HEK293 (cell line): ENCODE data around the gene TMPRSS4.

ENCODE experiments used
- CTCF ChIA-PET: fragments of 350-600 bp; formaldehyde crosslinking; extraction: SDS; loops from one replicate; lab custom pipeline; 2021; ENCODE audit warnings: antibody characterized with exemption; lab: Yijun Ruan, JAX
- POLR2A ChIA-PET: fragments of 300-600 bp; formaldehyde crosslinking; extraction: SDS; loops from one replicate; lab custom pipeline; 2020; ENCODE audit warnings: antibody characterized with exemption, inconsistent platforms; lab: Yijun Ruan, JAX
- H3K27ac ChIP-seq: fragments of 200-500 bp; sonication (Bioruptor generic); 2 replicates; pipeline ENCODE4 v1.5.1; 2014; ENCODE audit warnings: low read depth, low read length, control low read depth, inconsistent platforms; ENCODE audit errors: extremely low read depth
- H3K36me3 ChIP-seq, 2 experiments: fragments of 200-500 bp in 1 of 2; sonication (Bioruptor generic) in 1 of 2; 1 replicate in 1 of 2; 2 replicates in 1 of 2; pipeline ENCODE4 v1.5.1; 2014 to 2017; ENCODE audit warnings: inconsistent platforms in 2 of 2, low read length in 2 of 2; ENCODE audit not compliant: control insufficient read depth in 2 of 2, insufficient read depth in 1 of 2
- H3K4me1 ChIP-seq: fragments of 200-500 bp; sonication (Bioruptor generic); 2 replicates; pipeline ENCODE4 v1.5.1; 2014; ENCODE audit warnings: mild to moderate bottlenecking, low read length, inconsistent platforms; ENCODE audit not compliant: control insufficient read depth, insufficient read depth
- H3K4me3 ChIP-seq: 2 replicates; pipeline ENCODE4 v1.5.1; 2011; ENCODE audit warnings: low read depth, mild to moderate bottlenecking, control low read depth, low read length, moderate library complexity
- H3K9me3 ChIP-seq: fragments of 200-500 bp; sonication (Bioruptor generic); 2 replicates; pipeline ENCODE4 v1.5.1; 2014; ENCODE audit warnings: low read depth, low read length, inconsistent platforms; ENCODE audit not compliant: control insufficient read depth, insufficient read depth
- AEBP2 ChIP-seq: fragments of 450-650 bp; formaldehyde crosslinking; IDR thresholded peaks from 2 replicates; pipeline ENCODE4 v1.5.1; 2016; ENCODE audit warnings: missing biosample characterization, missing genetic modification characterization, borderline replicate concordance
- HIC1 ChIP-seq: fragments of 450-650 bp; formaldehyde crosslinking; IDR thresholded peaks from 2 replicates; pipeline ENCODE4 v1.5.1; 2016; ENCODE audit warnings: missing biosample characterization, missing genetic modification characterization
- KLF1 ChIP-seq: fragments of 450-650 bp; formaldehyde crosslinking; IDR thresholded peaks from 2 replicates; pipeline ENCODE4 v1.5.1; 2016; ENCODE audit warnings: missing biosample characterization, missing genetic modification characterization
- KLF10 ChIP-seq: fragments of 450-650 bp; IDR thresholded peaks from 2 replicates; pipeline ENCODE4 v1.5.1; 2018; ENCODE audit warnings: missing biosample characterization, mild to moderate bottlenecking, missing genetic modification characterization
- KLF7 ChIP-seq: fragments of 450-650 bp; formaldehyde crosslinking; IDR thresholded peaks from 2 replicates; pipeline ENCODE4 v1.5.1; 2016; ENCODE audit warnings: missing biosample characterization, missing genetic modification characterization, borderline replicate concordance
- SALL2 ChIP-seq: fragments of 450-650 bp; formaldehyde crosslinking; IDR thresholded peaks from 2 replicates; pipeline ENCODE4 v1.5.0; 2017; ENCODE audit warnings: missing biosample characterization, mild to moderate bottlenecking, missing genetic modification characterization, borderline replicate concordance
- SCRT1 ChIP-seq: fragments of 450-650 bp; formaldehyde crosslinking; IDR thresholded peaks from 2 replicates; pipeline ENCODE4 v1.5.1; 2016; ENCODE audit warnings: missing biosample characterization, missing genetic modification characterization, borderline replicate concordance
- WT1 ChIP-seq: fragments of 450-650 bp; formaldehyde crosslinking; IDR thresholded peaks from 2 replicates; pipeline ENCODE4 v1.5.1; 2016; ENCODE audit warnings: missing biosample characterization, missing genetic modification characterization
- ZBTB17 ChIP-seq: fragments of 450-650 bp; formaldehyde crosslinking; IDR thresholded peaks from 2 replicates; pipeline ENCODE4 v1.5.1; 2016; ENCODE audit warnings: missing biosample characterization, missing genetic modification characterization
- ZIC2 ChIP-seq: fragments of 450-650 bp; formaldehyde crosslinking; IDR thresholded peaks from 2 replicates; pipeline ENCODE4 v1.5.1; 2016; ENCODE audit warnings: missing biosample characterization, missing genetic modification characterization
- ZNF10 ChIP-seq: fragments of 450-650 bp; formaldehyde crosslinking; IDR thresholded peaks from 2 replicates; pipeline ENCODE4 v1.5.1; 2017; ENCODE audit warnings: missing biosample characterization, missing genetic modification characterization
- ZNF114 ChIP-seq: fragments of 450-650 bp; formaldehyde crosslinking; IDR thresholded peaks from 2 replicates; pipeline ENCODE4 v1.5.0; 2017; ENCODE audit warnings: missing biosample characterization, missing genetic modification characterization
- ZNF169 ChIP-seq: fragments of 450-650 bp; formaldehyde crosslinking; IDR thresholded peaks from 2 replicates; pipeline ENCODE4 v1.5.1; 2016; ENCODE audit warnings: missing biosample characterization, missing genetic modification characterization
- ZNF19 ChIP-seq: fragments of 450-650 bp; formaldehyde crosslinking; IDR thresholded peaks from 2 replicates; pipeline ENCODE4; 2016; ENCODE audit warnings: missing biosample characterization, missing genetic modification characterization, low read depth
- ZNF311 ChIP-seq: fragments of 450-650 bp; formaldehyde crosslinking; IDR thresholded peaks from 2 replicates; pipeline ENCODE4 v1.5.1; 2017; ENCODE audit warnings: missing biosample characterization, missing genetic modification characterization, borderline replicate concordance
- ZNF354C ChIP-seq: fragments of 450-650 bp; formaldehyde crosslinking; IDR thresholded peaks from 2 replicates; pipeline ENCODE4 v1.5.1; 2016; ENCODE audit warnings: missing biosample characterization, missing genetic modification characterization, low read depth, borderline replicate concordance
- ZNF398 ChIP-seq: fragments of 450-650 bp; formaldehyde crosslinking; IDR thresholded peaks from 2 replicates; pipeline ENCODE4 v1.5.1; 2017; ENCODE audit warnings: missing biosample characterization, missing genetic modification characterization
- ZNF423 ChIP-seq: fragments of 450-650 bp; formaldehyde crosslinking; IDR thresholded peaks from 2 replicates; pipeline ENCODE4 v1.5.1; 2016; ENCODE audit warnings: missing biosample characterization, missing genetic modification characterization
- ZNF449 ChIP-seq: fragments of 450-650 bp; formaldehyde crosslinking; IDR thresholded peaks from 2 replicates; pipeline ENCODE4 v1.5.1; 2017; ENCODE audit warnings: missing biosample characterization, mild to moderate bottlenecking, missing genetic modification characterization, moderate library complexity
- ZNF544 ChIP-seq: fragments of 450-650 bp; formaldehyde crosslinking; IDR thresholded peaks from 2 replicates; pipeline ENCODE4 v1.5.0; 2017; ENCODE audit warnings: missing biosample characterization, missing genetic modification characterization
- ZNF548 ChIP-seq: fragments of 450-650 bp; formaldehyde crosslinking; IDR thresholded peaks from 2 replicates; pipeline ENCODE4 v1.5.1; 2016; ENCODE audit warnings: missing biosample characterization, missing genetic modification characterization
- ZNF623 ChIP-seq: fragments of 450-650 bp; formaldehyde crosslinking; IDR thresholded peaks from 2 replicates; pipeline ENCODE4 v1.5.1; 2016; ENCODE audit warnings: missing biosample characterization, missing genetic modification characterization
- ZNF645 ChIP-seq: fragments of 450-650 bp; formaldehyde crosslinking; IDR thresholded peaks from 2 replicates; pipeline ENCODE4; 2016; ENCODE audit warnings: missing biosample characterization, missing genetic modification characterization
- ZNF654 ChIP-seq: fragments of 450-650 bp; formaldehyde crosslinking; IDR thresholded peaks from 2 replicates; pipeline ENCODE4 v1.5.1; 2016; ENCODE audit warnings: low read depth, missing biosample characterization, missing genetic modification characterization
- ZNF664 ChIP-seq: fragments of 450-650 bp; formaldehyde crosslinking; IDR thresholded peaks from 2 replicates; pipeline ENCODE4 v1.5.1; 2016; ENCODE audit warnings: missing biosample characterization, missing genetic modification characterization
- ZNF76 ChIP-seq: fragments of 450-650 bp; formaldehyde crosslinking; IDR thresholded peaks from 2 replicates; pipeline ENCODE4; 2016; ENCODE audit warnings: low read depth, missing biosample characterization, missing genetic modification characterization, borderline replicate concordance
- ZSCAN18 ChIP-seq: fragments of 450-650 bp; formaldehyde crosslinking; IDR thresholded peaks from 2 replicates; pipeline ENCODE4 v1.5.1; 2016; ENCODE audit warnings: missing biosample characterization, missing genetic modification characterization

The TMPRSS4 gene

GRCh38 chr11:118145285-118146227, 68.7 kb downstream of the TMPRSS4 start (continued):
- TF ChIP-seq ZNF645 (tag by site-specific recombination) (no peak), ZIC2 (tag by site-specific recombination) (peak; percentile 81), ZNF354C (tag by site-specific recombination) (no peak), ZNF654 (peak; percentile 73), ZNF544 (tag by site-specific recombination) (no peak), ZSCAN18 (tag by site-specific recombination) (no peak), AEBP2 (no peak), ZBTB17 (peak; percentile 36; the same call in 1 of the 2 replicates), ZNF423 (tag by site-specific recombination) (peak; percentile 60; the same call in 1 of the 2 replicates), ZNF10 (tag by site-specific recombination) (no peak), KLF7 (tag by site-specific recombination) (peak; percentile 94), WT1 (tag by site-specific recombination) (no peak), ZNF76 (tag by site-specific recombination) (no peak), ZNF311 (tag by site-specific recombination) (no peak), ZNF398 (tag by site-specific recombination) (peak; percentile 59), ZNF169 (tag by site-specific recombination) (no peak), ZNF19 (tag by site-specific recombination) (no peak)

- Histone ChIP-seq H3K9me3 (no peaks in the 10 kb centered on the region), H3K27ac (no peak overlapping the region), H3K4me1 (no peaks in the 10 kb centered on the region), H3K36me3 (no peaks in the 10 kb centered on the region), H3K4me3 (no peak overlapping the region)
- POLR2A ChIA-PET = no interaction called here
- CTCF ChIA-PET = interaction anchor here (0.7 to 8.6 kb wide), 8 partner anchors 10 to 489 kb away, joined by 3 to 128 read pairs (median 4); no protein-coding TSS in a partner anchor
- no peak for TF ChIP-seq ZNF548 (tag by site-specific recombination)
- no peak for TF ChIP-seq HIC1
- TF ChIP-seq SALL2 (tag by site-specific recombination) = no peak
- TF ChIP-seq ZNF664 (tag by site-specific recombination) = peak; percentile 96
- TF ChIP-seq SCRT1 = no peak
- no peak for TF ChIP-seq ZNF623 (tag by site-specific recombination)
- no peak for TF ChIP-seq KLF1
- no peak for TF ChIP-seq KLF10 (tag by site-specific recombination)
- no peak for TF ChIP-seq ZNF114 (tag by site-specific recombination)
- TF ChIP-seq ZNF449 (tag by site-specific recombination) = peak; percentile 34; the same call in 1 of the 2 replicates
Observed at GRCh38 chr11:118146554-118146953, 69.7 kb downstream of the TMPRSS4 start.
